Body of pancreas (tissue), 4 donors: ENCODE results near the gene JOSD1. TPM values are rescaled to one million over a fixed set of nuclear protein-coding genes. Genes with fewer than 3 reads are reported as not detected.

Source experiments
- ATAC-seq: fragments of 150-250 bp; one replicate; pipeline ENCODE4 v1.9.1; 2016
- DNase-seq, 4 donors: peaks; one replicate each; pipeline ENCODE4 v3.0.0-alpha.2; 2019
- H3K27ac ChIP-seq, 4 donors: fragments of 200-600 bp; sonication (generic); 1 replicate in 3 of 4; 2 replicates in 1 of 4; pipeline versions ENCODE4 v1.5.1 to v1.6.1; 2016 to 2019; ENCODE audit warnings: mild to moderate bottlenecking in 1 of 4, mixed read lengths in 1 of 4, moderate library complexity in 1 of 4
- H3K27me3 ChIP-seq, 2 donors: fragments of 200-600 bp; sonication (generic); one replicate each; pipeline ENCODE4 v1.6.0; 2016; ENCODE audit warnings: mild to moderate bottlenecking in 1 of 2
- H3K36me3 ChIP-seq, 2 donors: fragments of 200-600 bp; sonication (generic); replicated peaks in 1 of 2; 2 replicates each; pipeline ENCODE4 v1.5.1; 2016; ENCODE audit warnings: low read depth in 2 of 2; ENCODE audit not compliant: insufficient read depth in 1 of 2
- H3K4me1 ChIP-seq: fragments of 200-600 bp; sonication (generic); one replicate; pipeline ENCODE4 v1.6.0; 2016
- H3K4me3 ChIP-seq, 2 donors: fragments of 200-600 bp; sonication (generic); 1 replicate in 1 of 2; 2 replicates in 1 of 2; pipeline ENCODE4 v1.5.1; 2016 to 2019
- H3K9me3 ChIP-seq, 3 donors: fragments of 200-600 bp; sonication (generic); 1 replicate in 2 of 3; 2 replicates in 1 of 3; pipeline ENCODE4 v1.5.1; 2016
- CTCF ChIP-seq, 7 experiments: fragments of 450-650 bp in 4 of 7; fragments of 200-600 bp in 3 of 7; sonication (generic) in 3 of 7; IDR thresholded peaks; one replicate each; pipeline ENCODE4 v1.5.1; 2016 to 2019; ENCODE audit warnings: antibody characterized with exemption in 7 of 7
- POLR2A ChIP-seq, 3 donors: fragments of 450-650 bp; IDR thresholded peaks; one replicate each; pipeline ENCODE4 v1.6.1; 2016; ENCODE audit warnings: antibody characterized with exemption in 3 of 3, mild to moderate bottlenecking in 2 of 3
- WGBS, 2 donors: methylation state at CpG; one replicate each; pipeline ENCODE4 v1.1.5; 2017; 5-methylcytosine and 5-hydroxymethylcytosine counted together
- intact Hi-C: fragments of 100-400 bp; cut with DNase I; formaldehyde crosslinking; loops from one replicate; pipeline ENCODE4 v1.15.1; 2023
- total RNA-seq, 2 donors: library from RNA; depleted of rRNA; stranded (reverse); fragments of >200 nt; gene quantifications; one replicate each; pipeline ENCODE4 v1.1.0, GENCODE V29; 2016

Gene JOSD1
- total RNA-seq, 2 donors from 2014 or later: 20.4 to 50.3 TPM

DNA sequence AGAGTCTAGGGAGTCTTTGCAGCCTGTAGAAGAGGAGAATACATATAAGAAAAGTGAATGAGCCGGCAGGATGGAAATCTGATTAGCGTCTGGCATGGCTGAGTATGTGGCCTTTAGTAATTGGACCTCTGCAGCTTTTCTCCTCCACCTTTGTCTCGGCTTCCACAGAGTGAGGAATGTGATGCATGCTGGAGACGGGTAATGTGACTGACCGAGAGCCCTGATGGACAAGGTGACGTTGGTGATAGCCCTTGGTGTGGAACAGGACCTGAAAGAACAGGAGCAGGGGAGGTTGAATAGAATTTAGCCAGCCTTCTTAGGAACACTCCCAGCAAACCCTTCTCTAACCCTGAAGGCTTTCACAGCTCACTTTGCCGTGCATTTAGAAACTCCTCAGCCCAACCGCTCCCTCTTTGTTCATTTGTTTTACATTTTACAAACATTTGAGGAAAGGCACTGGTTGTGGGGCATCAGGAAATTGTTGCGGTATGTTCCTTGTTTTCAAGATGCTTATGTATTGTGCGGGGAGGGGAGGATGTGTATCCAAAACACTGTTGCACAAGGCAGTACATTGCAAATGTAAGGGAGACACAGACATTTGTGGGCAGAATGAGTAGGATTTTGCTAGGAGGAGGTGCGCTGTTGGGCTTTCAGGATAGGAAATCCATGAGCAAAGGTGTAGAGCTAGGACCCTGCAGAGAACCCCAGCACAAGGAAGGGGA is 11.9 kb upstream of the JOSD1 start:
- intact Hi-C loops: no loop called here
- TF ChIP-seq CTCF (IDR thresholded peaks at IDR 0.05) (no peak), POLR2A (IDR thresholded peaks at IDR 0.05) (no peak)
- 84 to 87% methylated on average over 11 of the region's 11 CpGs for WGBS, 2 donors
- no peaks in the 10 kb centered on the region for H3K27me3 ChIP-seq
- ATAC-seq (no peak), DNase-seq (no peak)
- no peak overlapping the region for H3K27ac ChIP-seq
- no peaks in the 10 kb centered on the region for H3K9me3 ChIP-seq
- peaks cover 20% of the 10 kb centered on the region for H3K4me1 ChIP-seq
- no peaks in the 10 kb centered on the region for H3K36me3 ChIP-seq
- H3K4me3 ChIP-seq: no peak overlapping the region

DNA sequence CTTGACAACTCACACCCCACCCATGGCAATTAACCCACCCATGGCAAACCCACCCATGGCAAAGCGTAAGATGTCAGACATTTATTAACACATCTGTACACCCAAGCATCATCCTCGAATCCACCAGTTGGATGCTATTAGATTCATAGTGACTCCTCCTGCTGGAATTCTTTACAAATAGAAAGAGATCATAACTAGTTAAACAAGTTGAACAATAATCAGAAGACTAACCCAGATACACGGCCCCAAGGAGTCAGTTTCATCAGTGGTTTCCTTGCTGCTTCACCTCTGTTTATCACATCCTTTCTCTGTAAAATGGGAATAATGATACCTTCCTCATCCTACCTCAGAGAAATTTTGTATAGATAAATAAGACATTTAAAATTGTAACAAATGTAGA is 10.1 kb upstream of the JOSD1 start:
- no peaks in the 10 kb centered on the region for H3K36me3 ChIP-seq
- no peaks in the 10 kb centered on the region for H3K9me3 ChIP-seq
- no peaks in the 10 kb centered on the region for H3K27me3 ChIP-seq
- DNase-seq: no peak
- H3K27ac ChIP-seq: no peak overlapping the region
- H3K4me3 ChIP-seq: no peak overlapping the region
- peaks cover 29% of the 10 kb centered on the region for H3K4me1 ChIP-seq
- ATAC-seq: no peak
- intact Hi-C loops: no loop called here
- TF ChIP-seq POLR2A (IDR thresholded peaks at IDR 0.05): no peak
- TF ChIP-seq CTCF (IDR thresholded peaks at IDR 0.05): no peak
- 63 to 65% methylated on average over 3 of the region's 3 CpGs for WGBS, 2 donors

DNA sequence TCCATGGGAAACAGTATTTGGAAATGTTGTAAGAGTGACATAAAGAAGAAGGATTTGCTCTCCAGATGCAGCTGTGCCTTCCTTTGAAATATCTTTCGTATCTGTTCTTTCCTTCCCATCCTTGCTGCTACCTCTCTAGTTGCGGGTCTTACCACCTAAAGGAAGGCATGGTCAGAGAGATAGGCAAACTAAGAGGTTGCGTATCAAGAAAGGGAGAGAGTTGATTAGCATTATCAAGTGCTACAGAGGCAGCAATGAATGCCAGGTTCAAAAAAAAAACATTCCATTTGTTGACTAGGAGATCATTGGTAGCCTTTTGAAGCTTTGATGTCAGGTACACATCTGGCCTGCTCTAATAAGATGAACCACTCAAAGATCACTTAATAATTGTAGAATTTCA is 9.6 kb upstream of the JOSD1 start:
- Histone ChIP-seq H3K4me1 (peaks cover 29% of the 10 kb centered on the region), H3K27ac (no peak overlapping the region), H3K4me3 (no peak overlapping the region), H3K27me3 (no peaks in the 10 kb centered on the region), H3K9me3 (no peaks in the 10 kb centered on the region), H3K36me3 (no peaks in the 10 kb centered on the region)
- DNase-seq (no peak), ATAC-seq (no peak)
- TF ChIP-seq CTCF (IDR thresholded peaks at IDR 0.05) (no peak), POLR2A (IDR thresholded peaks at IDR 0.05) (no peak)
- intact Hi-C loops: no loop called here
- 76 to 86% methylated on average over 3 of the region's 3 CpGs for WGBS, 2 donors

DNA sequence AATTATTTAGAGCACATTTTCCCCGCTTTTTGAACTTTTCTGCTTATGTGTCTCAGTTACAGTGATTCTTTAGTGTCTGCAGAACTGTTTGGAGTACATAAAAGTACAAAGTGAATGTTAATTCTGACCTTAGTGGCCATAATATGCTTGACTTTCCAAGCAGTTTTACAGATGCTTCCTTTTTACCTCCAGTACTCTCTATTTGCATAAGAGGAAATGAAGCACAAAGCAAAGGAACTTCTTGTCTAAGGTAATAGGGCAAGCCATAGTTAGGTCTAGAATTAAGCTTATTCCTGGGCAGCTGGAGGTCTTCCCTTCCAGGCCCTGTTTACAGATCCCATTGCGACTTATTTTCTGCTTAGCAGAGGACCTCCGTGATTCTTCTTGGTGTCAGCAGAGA is 8.6 kb upstream of the JOSD1 start:
- WGBS, 2 donors: 77 to 88% methylated on average over 3 of the region's 3 CpGs
- Histone ChIP-seq H3K4me1 (peaks cover 38% of the 10 kb centered on the region), H3K9me3 (no peaks in the 10 kb centered on the region), H3K27me3 (no peaks in the 10 kb centered on the region), H3K27ac (no peak overlapping the region), H3K4me3 (no peak overlapping the region), H3K36me3 (no peaks in the 10 kb centered on the region)
- no peak for DNase-seq
- ATAC-seq: no peak
- intact Hi-C loops: no loop called here
- no peak for TF ChIP-seq POLR2A (IDR thresholded peaks at IDR 0.05)
- no peak for TF ChIP-seq CTCF (IDR thresholded peaks at IDR 0.05)

GRCh38 chr22:38707984-38708383 is 7.2 kb upstream of the JOSD1 start:
- intact Hi-C loops: no loop called here
- Histone ChIP-seq H3K36me3 (no peaks in the 10 kb centered on the region), H3K4me1 (peaks cover 39% of the 10 kb centered on the region), H3K9me3 (no peaks in the 10 kb centered on the region), H3K27ac (peak overlapping the region in 1 of 4 donors; percentile 97), H3K4me3 (no peak overlapping the region), H3K27me3 (no peaks in the 10 kb centered on the region)
- no peak for TF ChIP-seq POLR2A (IDR thresholded peaks at IDR 0.05)
- TF ChIP-seq CTCF (IDR thresholded peaks at IDR 0.05): no peak
- ATAC-seq (no peak), DNase-seq (no peak)
- WGBS, 2 donors: 26 to 38% methylated on average over 3 of the region's 3 CpGs
